CD4-positive, alpha-beta T cell (primary cell): Measurements from ENCODE around the gene ENOX1. TPM values are rescaled to one million over a fixed set of nuclear protein-coding genes. Genes with fewer than 3 reads are reported as not detected.

Experiments
- ATAC-seq: fragments of 200-7000 bp; cut with Tn5 transposase; one replicate; pipeline ENCODE4 v1.10.0; 2022; ENCODE audit warnings: mild to moderate bottlenecking; ENCODE audit not compliant: poor library complexity
- CTCF ChIA-PET: fragments of 350-600 bp; sonication (Branson Sonifier 250); formaldehyde crosslinking; loops from one replicate; lab custom pipeline; 2021; ENCODE audit warnings: antibody characterized with exemption, inconsistent platforms; lab: Charles Lee
- POLR2A ChIA-PET: fragments of 350-600 bp; sonication (Branson Sonifier 250); formaldehyde crosslinking; loops from one replicate; lab custom pipeline; 2021; ENCODE audit warnings: antibody characterized with exemption, inconsistent platforms; lab: Charles Lee
- DNase-seq, 14 experiments: peaks; one replicate each; pipeline ENCODE4 v3.0.0-alpha.2; 2013 to 2020; ENCODE audit warnings: mixed read lengths in 2 of 14
- H3K27ac ChIP-seq, 2 donors: one replicate each; pipeline versions ENCODE4 v1.5.1 to v1.7.0; 2013; ENCODE audit warnings: low read length in 2 of 2, low read depth in 1 of 2, mild to moderate bottlenecking in 1 of 2
- H3K27me3 ChIP-seq, 2 experiments: 1 replicate in 1 of 2; 2 replicates in 1 of 2; pipeline versions ENCODE4 v1.6.1 to v1.7.0; 2013; ENCODE audit warnings: low read length in 2 of 2, control low read depth in 1 of 2, mild to moderate bottlenecking in 1 of 2, moderate library complexity in 1 of 2; ENCODE audit not compliant: insufficient read depth in 2 of 2, control insufficient read depth in 1 of 2
- H3K36me3 ChIP-seq: one replicate; pipeline ENCODE4 v1.6.1; 2013; ENCODE audit warnings: low read length, control low read depth; ENCODE audit not compliant: insufficient read depth
- H3K4me1 ChIP-seq: one replicate; pipeline ENCODE4 v1.6.1; 2013; ENCODE audit warnings: low read length, control low read depth; ENCODE audit not compliant: insufficient read depth
- H3K4me3 ChIP-seq: one replicate; pipeline ENCODE4 v1.5.1; 2013; ENCODE audit warnings: mild to moderate bottlenecking, low read length, moderate library complexity
- H3K9me3 ChIP-seq, 2 experiments: 1 replicate in 1 of 2; 2 replicates in 1 of 2; pipeline versions ENCODE4 v1.6.1 to v1.7.0; 2013; ENCODE audit warnings: low read length in 2 of 2, mild to moderate bottlenecking in 2 of 2, control low read depth in 1 of 2, moderate library complexity in 1 of 2; ENCODE audit not compliant: control insufficient read depth in 1 of 2, insufficient read depth in 1 of 2
- H3K27ac Mint-ChIP-seq: one replicate; pipeline ENCODE4 v1.8.0; 2020; ENCODE audit warnings: mixed read lengths
- H3K27me3 Mint-ChIP-seq: one replicate; pipeline ENCODE4 v1.8.0; 2021; ENCODE audit warnings: mixed read lengths
- H3K36me3 Mint-ChIP-seq: one replicate; pipeline ENCODE4 v1.8.0; 2021; ENCODE audit warnings: low read depth, mixed read lengths
- H3K4me1 Mint-ChIP-seq: one replicate; pipeline ENCODE4 v1.8.0; 2021; ENCODE audit warnings: low read depth, mixed read lengths
- H3K4me3 Mint-ChIP-seq: one replicate; pipeline ENCODE4 v1.8.0; 2020; ENCODE audit warnings: mild to moderate bottlenecking, mixed read lengths
- H3K9me3 Mint-ChIP-seq: one replicate; pipeline ENCODE4 v1.8.0; 2020; ENCODE audit warnings: mixed read lengths
- intact Hi-C, 2 experiments: fragments of 100-400 bp; cut with DNase I in 1 of 2; cut with micrococcal nuclease in 1 of 2; formaldehyde crosslinking; loops; one replicate each; pipeline versions ENCODE4 v1.15.1 to v1.9.0; 2023 to 2025; cut with DNase I, micrococcal nuclease
- total RNA-seq, 174 experiments: library from RNA in 2 of 174; stranded (reverse) in 2 of 174; gene quantifications; one replicate each; pipeline ENCODE4 v1.2.3 and lab custom pipeline; 2021 to 2026
- TF ChIP-seq, protein P1 (sequence below): fragments of 200-600 bp; IDR thresholded peaks from one replicate; pipeline ENCODE4 v1.8.0; 2022; ENCODE audit warnings: antibody characterized with exemption, mild to moderate bottlenecking

ENOX1 gene
- total RNA-seq, 2 experiments from 2014 or later = not detected

DNA sequence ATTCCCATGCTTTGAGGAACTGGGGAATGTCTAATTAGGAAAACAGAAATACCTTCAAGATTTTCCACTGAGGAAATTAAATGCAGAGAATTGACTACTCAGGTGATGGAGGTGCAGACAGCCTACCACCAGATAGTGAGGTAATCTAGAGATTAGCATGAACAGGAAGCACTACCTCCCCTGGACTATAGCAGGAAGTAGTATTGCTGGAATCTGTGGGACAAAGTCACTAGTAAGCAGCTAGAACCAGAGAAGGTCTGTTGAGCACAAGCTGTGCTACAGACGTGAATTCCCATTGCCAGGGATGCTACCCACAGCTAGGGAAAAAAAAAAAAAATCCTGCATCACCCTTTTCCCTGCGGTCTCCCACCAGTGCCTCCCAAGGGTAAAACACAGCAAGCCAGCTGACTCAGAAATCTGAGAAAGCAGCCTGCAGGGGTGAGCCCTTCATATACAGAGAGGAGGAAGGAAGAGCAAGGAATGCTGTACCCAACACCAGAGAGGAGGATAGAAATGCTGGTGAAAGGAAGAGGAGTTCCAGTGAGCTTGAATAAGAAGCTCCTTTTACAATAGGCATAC is 10.2 kb downstream of the ENOX1 start:
- Histone ChIP-seq H3K4me3 (no peak overlapping the region), H3K36me3 (no peaks in the 10 kb centered on the region), H3K4me1 (no peaks in the 10 kb centered on the region), H3K27ac (no peak overlapping the region), H3K27me3 (peaks cover 3 to 5% of the 10 kb centered on the region in 2 experiments), H3K9me3 (no peaks in the 10 kb centered on the region)
- DNase-seq (no peak), ATAC-seq (no peak)
- POLR2A ChIA-PET = no interaction called here
- H3K36me3 Mint-ChIP-seq = no peaks in the 10 kb centered on the region
- H3K4me3 Mint-ChIP-seq = no peak overlapping the region
- CTCF ChIA-PET = no interaction called here
- TF ChIP-seq, protein P1, sequence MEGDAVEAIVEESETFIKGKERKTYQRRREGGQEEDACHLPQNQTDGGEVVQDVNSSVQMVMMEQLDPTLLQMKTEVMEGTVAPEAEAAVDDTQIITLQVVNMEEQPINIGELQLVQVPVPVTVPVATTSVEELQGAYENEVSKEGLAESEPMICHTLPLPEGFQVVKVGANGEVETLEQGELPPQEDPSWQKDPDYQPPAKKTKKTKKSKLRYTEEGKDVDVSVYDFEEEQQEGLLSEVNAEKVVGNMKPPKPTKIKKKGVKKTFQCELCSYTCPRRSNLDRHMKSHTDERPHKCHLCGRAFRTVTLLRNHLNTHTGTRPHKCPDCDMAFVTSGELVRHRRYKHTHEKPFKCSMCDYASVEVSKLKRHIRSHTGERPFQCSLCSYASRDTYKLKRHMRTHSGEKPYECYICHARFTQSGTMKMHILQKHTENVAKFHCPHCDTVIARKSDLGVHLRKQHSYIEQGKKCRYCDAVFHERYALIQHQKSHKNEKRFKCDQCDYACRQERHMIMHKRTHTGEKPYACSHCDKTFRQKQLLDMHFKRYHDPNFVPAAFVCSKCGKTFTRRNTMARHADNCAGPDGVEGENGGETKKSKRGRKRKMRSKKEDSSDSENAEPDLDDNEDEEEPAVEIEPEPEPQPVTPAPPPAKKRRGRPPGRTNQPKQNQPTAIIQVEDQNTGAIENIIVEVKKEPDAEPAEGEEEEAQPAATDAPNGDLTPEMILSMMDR = no peak
- H3K9me3 Mint-ChIP-seq = no peaks in the 10 kb centered on the region
- H3K27ac Mint-ChIP-seq = no peak overlapping the region
- H3K27me3 Mint-ChIP-seq = peaks cover 28% of the 10 kb centered on the region
- H3K4me1 Mint-ChIP-seq = no peaks in the 10 kb centered on the region
- intact Hi-C loops = no loop called here

DNA sequence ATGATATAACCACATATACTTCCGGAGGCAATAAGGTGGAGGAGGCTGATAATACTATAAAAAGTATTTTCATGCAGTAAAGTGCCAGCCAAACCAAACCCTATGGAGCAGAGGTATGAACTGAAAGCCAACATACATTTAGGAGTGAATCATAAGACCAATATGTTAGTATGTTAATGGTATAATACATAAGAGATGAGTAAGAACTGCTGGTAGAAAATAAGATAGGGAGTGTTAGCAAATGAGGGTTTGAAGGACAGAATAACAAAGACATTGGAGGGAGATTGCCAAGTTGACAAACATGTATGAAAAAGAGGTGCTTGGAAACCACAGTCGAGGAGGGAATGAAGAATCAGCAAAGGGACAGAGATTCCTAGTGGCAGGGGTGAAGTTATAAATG is 10.8 kb downstream of the ENOX1 start:
- H3K9me3 Mint-ChIP-seq = no peaks in the 10 kb centered on the region
- Histone ChIP-seq H3K4me3 (no peak overlapping the region), H3K9me3 (no peaks in the 10 kb centered on the region), H3K4me1 (no peaks in the 10 kb centered on the region), H3K36me3 (no peaks in the 10 kb centered on the region), H3K27me3 (peaks cover 3 to 5% of the 10 kb centered on the region in 2 experiments), H3K27ac (no peak overlapping the region)
- TF ChIP-seq, protein P1 = no peak
- no peaks in the 10 kb centered on the region for H3K36me3 Mint-ChIP-seq
- POLR2A ChIA-PET = no interaction called here
- H3K27ac Mint-ChIP-seq = no peak overlapping the region
- intact Hi-C loops = no loop called here
- no peaks in the 10 kb centered on the region for H3K4me1 Mint-ChIP-seq
- CTCF ChIA-PET = no interaction called here
- no peak for ATAC-seq
- no peak overlapping the region for H3K4me3 Mint-ChIP-seq
- DNase-seq = no peak
- H3K27me3 Mint-ChIP-seq = peaks cover 28% of the 10 kb centered on the region

DNA sequence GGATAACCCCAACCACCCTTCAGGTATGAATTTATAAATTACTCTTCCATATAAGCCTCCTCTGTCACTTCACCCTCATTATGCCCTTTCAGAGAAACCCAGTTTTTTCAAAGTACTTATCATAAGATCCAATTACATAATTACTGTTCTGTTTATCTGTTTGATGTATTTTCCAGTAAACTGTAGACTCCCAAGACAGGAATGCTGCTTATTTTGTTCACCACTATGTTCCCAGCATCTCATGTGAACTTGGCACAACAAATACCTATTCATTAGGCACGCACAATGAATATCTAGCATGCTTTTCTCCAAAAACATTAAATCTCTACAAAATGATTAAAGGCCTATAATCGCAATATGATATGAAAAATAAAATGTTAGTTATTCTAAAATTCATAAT is 13.2 kb downstream of the ENOX1 start:
- Histone ChIP-seq H3K36me3 (no peaks in the 10 kb centered on the region), H3K4me1 (no peaks in the 10 kb centered on the region), H3K27me3 (peaks cover under 1 to 2% of the 10 kb centered on the region in 2 experiments), H3K4me3 (no peak overlapping the region), H3K9me3 (no peaks in the 10 kb centered on the region), H3K27ac (no peak overlapping the region)
- intact Hi-C loops = no loop called here
- DNase-seq = no peak
- ChIA-PET POLR2A (no interaction called here), CTCF (interaction anchor here (1.1 kb wide), 1 partner anchor 19 kb away, joined by 3 read pairs; no protein-coding TSS in a partner anchor)
- Mint-ChIP-seq H3K9me3 (no peaks in the 10 kb centered on the region), H3K4me3 (no peak overlapping the region), H3K27me3 (peaks cover 13% of the 10 kb centered on the region), H3K36me3 (no peaks in the 10 kb centered on the region), H3K27ac (no peak overlapping the region), H3K4me1 (no peaks in the 10 kb centered on the region)
- TF ChIP-seq, protein P1 = no peak
- no peak for ATAC-seq
